Osteocyte (in vitro differentiated cells): ENCODE results near the gene FOXK1. TPM values are rescaled to one million over a fixed set of nuclear protein-coding genes. Genes with fewer than 3 reads are reported as not detected.
A peak's percentile ranks its signal among the peaks of the same experiment; 100 is the strongest.

Source experiments
- DNase-seq: peaks from one replicate; pipeline ENCODE4 v3.0.0; 2021; ENCODE audit warnings: mixed read lengths; ENCODE audit not compliant: unreplicated experiment; ENCODE audit errors: extremely low spot score
- H3K27ac Mint-ChIP-seq: one replicate; pipeline ENCODE4 v1.8.0; 2021; ENCODE audit warnings: mild to moderate bottlenecking, mixed read lengths; ENCODE audit not compliant: unreplicated experiment
- H3K27me3 Mint-ChIP-seq: one replicate; pipeline ENCODE4 v1.8.0; 2021; ENCODE audit warnings: mixed read lengths; ENCODE audit not compliant: unreplicated experiment
- H3K36me3 Mint-ChIP-seq: one replicate; pipeline ENCODE4 v1.8.0; 2021; ENCODE audit warnings: mixed read lengths; ENCODE audit not compliant: unreplicated experiment
- H3K4me1 Mint-ChIP-seq: one replicate; pipeline ENCODE4 v1.8.0; 2021; ENCODE audit warnings: mixed read lengths; ENCODE audit not compliant: unreplicated experiment
- H3K4me3 Mint-ChIP-seq: one replicate; pipeline ENCODE4 v1.8.0; 2021; ENCODE audit warnings: mild to moderate bottlenecking, moderate library complexity, mixed read lengths; ENCODE audit not compliant: unreplicated experiment
- H3K9me3 Mint-ChIP-seq: one replicate; pipeline ENCODE4 v1.8.0; 2021; ENCODE audit warnings: mixed read lengths; ENCODE audit not compliant: unreplicated experiment
- CTCF ChIP-seq: fragments of 200-600 bp; sonication (generic); IDR thresholded peaks from 2 replicates; pipeline ENCODE4 v1.5.0; 2021; ENCODE audit warnings: antibody characterized with exemption, mild to moderate bottlenecking, moderate library complexity
- total RNA-seq: library from RNA; stranded (reverse); gene quantifications from 2 replicates; pipeline ENCODE4 v1.2.1, GENCODE V29; 2021

The FOXK1 gene
- total RNA-seq, 1 donor from 2014 or later = 56.2 TPM

- H3K27me3 Mint-ChIP-seq = no peaks in the 10 kb centered on the region
- H3K9me3 Mint-ChIP-seq = no peaks in the 10 kb centered on the region
- no peak overlapping the region for H3K27ac Mint-ChIP-seq
- TF ChIP-seq CTCF = no peak
- no peak overlapping the region for H3K4me3 Mint-ChIP-seq
- H3K36me3 Mint-ChIP-seq = peaks cover 24% of the 10 kb centered on the region
- DNase-seq = no peak
- peaks cover 19% of the 10 kb centered on the region for H3K4me1 Mint-ChIP-seq
These were observed 69.4 kb downstream of the FOXK1 start for GRCh38 chr7:4751398-4751947.

GRCh38 chr7:4753598-4754432 is 71.7 kb downstream of the FOXK1 start:
- DNase-seq = no peak

GRCh38 chr7:4754433-4755010 is 72.4 kb downstream of the FOXK1 start:
- Mint-ChIP-seq H3K27ac (no peak overlapping the region), H3K36me3 (peaks cover 18% of the 10 kb centered on the region), H3K9me3 (no peaks in the 10 kb centered on the region), H3K4me1 (no peaks in the 10 kb centered on the region), H3K4me3 (no peak overlapping the region), H3K27me3 (no peaks in the 10 kb centered on the region)
- no peak for TF ChIP-seq CTCF
- no peak for DNase-seq

More at GRCh38 chr7:4753598-4754432, 71.7 kb downstream of the FOXK1 start:
- H3K4me3 Mint-ChIP-seq = no peak overlapping the region
- H3K27ac Mint-ChIP-seq = no peak overlapping the region
- peaks cover 3% of the 10 kb centered on the region for H3K4me1 Mint-ChIP-seq
- no peaks in the 10 kb centered on the region for H3K27me3 Mint-ChIP-seq
- peak; percentile 87 for TF ChIP-seq CTCF
- H3K9me3 Mint-ChIP-seq = no peaks in the 10 kb centered on the region
- H3K36me3 Mint-ChIP-seq = peaks cover 21% of the 10 kb centered on the region

- no peak for DNase-seq
- H3K4me3 Mint-ChIP-seq = no peak overlapping the region
- H3K9me3 Mint-ChIP-seq = no peaks in the 10 kb centered on the region
- H3K27ac Mint-ChIP-seq = no peak overlapping the region
- H3K27me3 Mint-ChIP-seq = no peaks in the 10 kb centered on the region
- H3K36me3 Mint-ChIP-seq = peaks cover 21% of the 10 kb centered on the region
- no peak for TF ChIP-seq CTCF
- H3K4me1 Mint-ChIP-seq = no peaks in the 10 kb centered on the region
These were observed 73.0 kb downstream of the FOXK1 start for GRCh38 chr7:4755045-4755444.

GRCh38 chr7:4758111-4758510 is 76.0 kb downstream of the FOXK1 start:
- H3K4me1 Mint-ChIP-seq = no peaks in the 10 kb centered on the region
- peaks cover 28% of the 10 kb centered on the region for H3K36me3 Mint-ChIP-seq
- H3K9me3 Mint-ChIP-seq = no peaks in the 10 kb centered on the region
- H3K27ac Mint-ChIP-seq = no peak overlapping the region
- no peak for DNase-seq
- H3K4me3 Mint-ChIP-seq = no peak overlapping the region
- no peak for TF ChIP-seq CTCF
- H3K27me3 Mint-ChIP-seq = no peaks in the 10 kb centered on the region
